Measurements from ENCODE around the gene SNAPC5.

SNAPC5 gene

GRCh38 chr15:66497502-66498455 lies at the start of gene SNAPC5:
TSS of gene SNAPC5 (minus strand) at chr15:66497762. CDS start at chr15:66497731, 31 bp downstream.
- peak; percentile 94 for DNase-seq (ENCODE audit: extremely low spot score)
- POLR2A ChIA-PET = interaction anchor here (0.6 to 3.2 kb wide), 5 partner anchors 13 to 110 kb away, joined by 3 to 17 read pairs (median 5); partner anchors contain the start of gene MAP2K1
- TF ChIP-seq CTCF (IDR thresholded peaks at IDR 0.05; ENCODE audit: control extremely low read depth, extremely low read depth, low read depth, missing control alignments) = peak; percentile 97
- CTCF ChIA-PET = interaction anchor here (0.7 to 4.3 kb wide), 53 partner anchors 8 to 866 kb away, joined by 3 to 63 read pairs (median 4); partner anchors contain the start of genes DIS3L, MAP2K1 and TIPIN

GRCh38 chr15:66545255-66545654 lies 47.7 kb upstream of the SNAPC5 start:
- POLR2A ChIA-PET = no interaction called here
- CTCF ChIA-PET = no interaction called here
- DNase-seq (ENCODE audit: extremely low spot score) = no peak
- no peak for TF ChIP-seq CTCF (IDR thresholded peaks at IDR 0.05; ENCODE audit: control extremely low read depth, extremely low read depth, low read depth, missing control alignments)

GRCh38 chr15:66542896-66543295 lies 45.3 kb upstream of the SNAPC5 start:
- TF ChIP-seq CTCF (IDR thresholded peaks at IDR 0.05; ENCODE audit: control extremely low read depth, extremely low read depth, low read depth, missing control alignments) = no peak
- no peak for DNase-seq (ENCODE audit: extremely low spot score)
- POLR2A ChIA-PET = no interaction called here
- CTCF ChIA-PET = interaction anchor here (0.9 kb wide), 1 partner anchor 11 kb away, joined by 3 read pairs; no protein-coding TSS in a partner anchor

- CTCF ChIA-PET = interaction anchor here (1.2 kb wide), 1 partner anchor 369 kb away, joined by 3 read pairs; no protein-coding TSS in a partner anchor
Measured at GRCh38 chr15:66535056-66535455, 37.5 kb upstream of the SNAPC5 start.

GRCh38 chr15:66524838-66525237 lies 27.3 kb upstream of the SNAPC5 start:
- no peak for TF ChIP-seq CTCF (IDR thresholded peaks at IDR 0.05; ENCODE audit: control extremely low read depth, extremely low read depth, low read depth, missing control alignments)
- ChIA-PET POLR2A (no interaction called here), CTCF (interaction anchor here (1.3 to 1.6 kb wide), 2 partner anchors 15 to 18 kb away, joined by 3 to 4 read pairs; no protein-coding TSS in a partner anchor)
- no peak for DNase-seq (ENCODE audit: extremely low spot score)

More at GRCh38 chr15:66535056-66535455, 37.5 kb upstream of the SNAPC5 start:
- POLR2A ChIA-PET = no interaction called here
- TF ChIP-seq CTCF (IDR thresholded peaks at IDR 0.05; ENCODE audit: control extremely low read depth, extremely low read depth, low read depth, missing control alignments) = no peak
- DNase-seq (ENCODE audit: extremely low spot score) = no peak

GRCh38 chr15:66523926-66524325 lies 26.4 kb upstream of the SNAPC5 start:
- ChIA-PET POLR2A (no interaction called here), CTCF (interaction anchor here (0.8 to 1.6 kb wide), 4 partner anchors 16 to 27 kb away, joined by 3 to 4 read pairs (median 3); partner anchors contain the start of gene SNAPC5)
- DNase-seq (ENCODE audit: extremely low spot score) = no peak
- TF ChIP-seq CTCF (IDR thresholded peaks at IDR 0.05; ENCODE audit: control extremely low read depth, extremely low read depth, low read depth, missing control alignments) = no peak

All from GM10248 (cell line).